Calu3 (cell line): ENCODE results near the gene SNX1. TPM values are rescaled to one million over a fixed set of nuclear protein-coding genes. Genes with fewer than 3 reads are reported as not detected.
"Not testable (repeated sequence)": the region's sequence is repeated elsewhere in the genome, so short reads cannot be mapped to it uniquely, and the experiment has no call there.

Source experiments
- BruUV-seq: library from RNA; stranded (reverse); fragments of 400-500 nt; replicated peaks from 2 replicates; lab custom pipeline; 2021; lab: Mats Ljungman, UMichigan
- CTCF ChIA-PET: fragments of 300-600 bp; sonication (Branson Sonifier 250); formaldehyde crosslinking; loops from one replicate; lab custom pipeline; 2022; ENCODE audit warnings: antibody characterized with exemption; lab: Charles Lee
- DNase-seq: peaks from one replicate; pipeline ENCODE4 v3.0.0; 2022
- H3K27ac Mint-ChIP-seq: one replicate; pipeline ENCODE4 v1.8.0; 2022; ENCODE audit warnings: mixed read lengths; ENCODE audit not compliant: unreplicated experiment
- H3K27me3 Mint-ChIP-seq: one replicate; pipeline ENCODE4 v1.8.0; 2022; ENCODE audit warnings: mixed read lengths; ENCODE audit not compliant: unreplicated experiment
- H3K36me3 Mint-ChIP-seq: one replicate; pipeline ENCODE4 v1.8.0; 2022; ENCODE audit warnings: mild to moderate bottlenecking, moderate library complexity, mixed read lengths; ENCODE audit not compliant: insufficient read depth, unreplicated experiment
- H3K4me1 Mint-ChIP-seq: one replicate; pipeline ENCODE4 v1.8.0; 2022; ENCODE audit warnings: mild to moderate bottlenecking, low read depth, mixed read lengths; ENCODE audit not compliant: unreplicated experiment
- H3K4me3 Mint-ChIP-seq: one replicate; pipeline ENCODE4 v1.8.0; 2022; ENCODE audit warnings: mild to moderate bottlenecking, low read depth, moderate library complexity, mixed read lengths; ENCODE audit not compliant: unreplicated experiment
- H3K9me3 Mint-ChIP-seq: one replicate; pipeline ENCODE4 v1.8.0; 2022; ENCODE audit warnings: low read depth, mixed read lengths; ENCODE audit not compliant: unreplicated experiment
- CTCF ChIP-seq: fragments of 200-600 bp; IDR thresholded peaks from one replicate; pipeline ENCODE4 v1.8.0; 2022; ENCODE audit warnings: antibody characterized with exemption; ENCODE audit not compliant: unreplicated experiment
- intact Hi-C: fragments of 100-400 bp; cut with micrococcal nuclease; formaldehyde crosslinking; loops from one replicate; pipeline ENCODE4 v1.10.0; 2022; ENCODE audit not compliant: unreplicated experiment
- total RNA-seq: library from RNA; stranded (reverse); gene quantifications from 2 replicates; pipeline ENCODE4 v1.2.3, GENCODE V29; 2022

SNX1 gene
- total RNA-seq, 1 experiment from 2014 or later = 108 TPM

- Mint-ChIP-seq H3K4me3 (no peak overlapping the region), H3K9me3 (no peaks in the 10 kb centered on the region), H3K27ac (no peak overlapping the region), H3K36me3 (no peaks in the 10 kb centered on the region), H3K4me1 (no peaks in the 10 kb centered on the region), H3K27me3 (peaks cover 40% of the 10 kb centered on the region)
- no peak for TF ChIP-seq CTCF
- no peak for DNase-seq
- no TSS peak for BruUV-seq
- intact Hi-C loops = no loop called here
- CTCF ChIA-PET = interaction anchor here (0.6 kb wide), 1 partner anchor 404 kb away, joined by 3 read pairs; no protein-coding TSS in a partner anchor
Measured at GRCh38 chr15:64050281-64051092, 45.3 kb upstream of the SNX1 start.

GRCh38 chr15:64051093-64051402, 44.7 kb upstream of the SNX1 start:
- DNase-seq = no peak
- no peak for TF ChIP-seq CTCF
- Mint-ChIP-seq H3K27me3 (peaks cover 38% of the 10 kb centered on the region), H3K27ac (no peak overlapping the region), H3K36me3 (no peaks in the 10 kb centered on the region), H3K4me3 (no peak overlapping the region), H3K9me3 (no peaks in the 10 kb centered on the region), H3K4me1 (no peaks in the 10 kb centered on the region)
- BruUV-seq = no TSS peak
- intact Hi-C loops = no loop called here
- CTCF ChIA-PET = interaction anchor here (0.6 kb wide), 1 partner anchor 404 kb away, joined by 3 read pairs; no protein-coding TSS in a partner anchor

GRCh38 chr15:64051407-64052259, 44.1 kb upstream of the SNX1 start:
- intact Hi-C loops = no loop called here
- Mint-ChIP-seq H3K27ac (no peak overlapping the region), H3K4me1 (no peaks in the 10 kb centered on the region), H3K9me3 (no peaks in the 10 kb centered on the region), H3K36me3 (no peaks in the 10 kb centered on the region), H3K4me3 (no peak overlapping the region), H3K27me3 (peaks cover 37% of the 10 kb centered on the region)
- no peak for DNase-seq
- no TSS peak for BruUV-seq
- CTCF ChIA-PET = no interaction called here
- TF ChIP-seq CTCF = no peak

GRCh38 chr15:64052925-64053491, 42.8 kb upstream of the SNX1 start:
- Mint-ChIP-seq H3K4me3 (no peak overlapping the region), H3K4me1 (no peaks in the 10 kb centered on the region), H3K9me3 (no peaks in the 10 kb centered on the region), H3K36me3 (no peaks in the 10 kb centered on the region), H3K27ac (no peak overlapping the region), H3K27me3 (peaks cover 23% of the 10 kb centered on the region)
- intact Hi-C loops = no loop called here
- CTCF ChIA-PET = interaction anchor here (0.5 to 0.9 kb wide), 2 partner anchors 16 to 178 kb away, joined by 4 to 6 read pairs; no protein-coding TSS in a partner anchor
- TF ChIP-seq CTCF = no peak
- BruUV-seq = no TSS peak
- no peak for DNase-seq

- not testable (repeated sequence) for BruUV-seq, DNase-seq
Measured at GRCh38 chr15:64053674-64054073, 42.1 kb upstream of the SNX1 start.

More at GRCh38 chr15:64053674-64054073, 42.1 kb upstream of the SNX1 start:
- H3K27me3 Mint-ChIP-seq = peaks cover 17% of the 10 kb centered on the region
- H3K4me1 Mint-ChIP-seq, H3K27ac Mint-ChIP-seq, H3K36me3 Mint-ChIP-seq, H3K9me3 Mint-ChIP-seq, H3K4me3 Mint-ChIP-seq, intact Hi-C loops: not testable (repeated sequence)
- CTCF ChIA-PET = interaction anchor here (0.9 kb wide), 1 partner anchor 15 kb away, joined by 6 read pairs; no protein-coding TSS in a partner anchor
